ENCODE results near the gene ATL1. TPM values are rescaled to one million over a fixed set of nuclear protein-coding genes. Genes with fewer than 3 reads are reported as not detected.

Gene ATL1
- total RNA-seq, 1 donor from 2014 or later: 5.9 TPM

DNA sequence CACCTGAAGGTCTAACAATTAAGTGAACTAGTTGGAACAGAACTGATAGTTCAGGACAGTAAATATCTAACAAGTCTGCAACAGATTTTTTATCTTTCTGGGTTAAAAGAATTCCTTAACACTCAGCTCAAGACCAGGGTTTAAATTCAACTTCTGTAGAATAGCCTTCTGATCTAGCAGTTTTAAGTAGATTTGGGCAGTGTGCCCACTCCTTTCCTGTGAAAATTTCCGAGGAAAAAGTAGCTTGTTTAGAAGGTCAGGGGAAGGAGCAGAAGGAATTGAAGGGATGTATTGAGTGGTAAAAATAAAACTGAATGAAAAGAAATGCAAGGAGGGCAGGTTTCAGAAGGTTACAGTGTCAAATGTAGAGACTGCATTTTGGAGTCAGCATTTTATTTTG lies 45.8 kb downstream of the ATL1 start:
- H3K27me3 ChIP-seq: no peaks in the 10 kb centered on the region
- H3K4me3 ChIP-seq: no peak overlapping the region
- intact Hi-C loops (cut with DNase I): loop anchor here (10.0 kb wide), 1 partner anchor 169 kb away; no protein-coding TSS in a partner anchor
- no peak for TF ChIP-seq CTCF (IDR thresholded peaks at IDR 0.05)
- H3K4me1 ChIP-seq: no peaks in the 10 kb centered on the region
- DNase-seq (no peak), ATAC-seq (no peak)
- no peaks in the 10 kb centered on the region for H3K36me3 ChIP-seq
- no peak overlapping the region for H3K27ac ChIP-seq
- H3K9me3 ChIP-seq: no peaks in the 10 kb centered on the region

GRCh38 chr14:50606468-50606867 lies 46.5 kb downstream of the ATL1 start:
- Histone ChIP-seq H3K4me1 (no peaks in the 10 kb centered on the region), H3K27me3 (no peaks in the 10 kb centered on the region), H3K36me3 (no peaks in the 10 kb centered on the region), H3K27ac (no peak overlapping the region), H3K9me3 (no peaks in the 10 kb centered on the region), H3K4me3 (no peak overlapping the region)
- ATAC-seq (no peak), DNase-seq (no peak)
- intact Hi-C loops (cut with DNase I): loop anchor here (10.0 kb wide), 1 partner anchor 168 kb away; no protein-coding TSS in a partner anchor
- no peak for TF ChIP-seq CTCF (IDR thresholded peaks at IDR 0.05)

DNA sequence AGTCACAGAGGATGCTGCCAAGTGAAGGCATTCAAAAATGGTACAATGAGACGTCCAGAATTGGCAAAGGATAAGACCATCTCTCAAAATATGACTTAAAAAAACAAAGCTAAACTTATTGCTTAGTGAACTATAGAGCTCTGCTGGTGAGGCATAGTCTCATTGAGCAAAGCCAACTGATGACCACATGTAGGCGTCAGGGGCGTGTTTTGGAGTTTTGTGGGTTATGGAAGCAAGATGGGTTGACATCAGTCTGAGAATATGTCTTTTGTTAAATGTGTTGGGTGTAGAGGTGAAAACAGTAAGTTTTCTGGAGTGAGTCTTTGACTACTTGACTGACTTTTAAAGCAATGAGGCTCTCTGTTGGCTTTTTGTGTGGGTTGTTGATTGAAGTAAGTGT lies 47.2 kb downstream of the ATL1 start:
- no peak for ATAC-seq
- intact Hi-C loops (cut with DNase I): loop anchor here (10.0 kb wide), 1 partner anchor 168 kb away; no protein-coding TSS in a partner anchor

DNA sequence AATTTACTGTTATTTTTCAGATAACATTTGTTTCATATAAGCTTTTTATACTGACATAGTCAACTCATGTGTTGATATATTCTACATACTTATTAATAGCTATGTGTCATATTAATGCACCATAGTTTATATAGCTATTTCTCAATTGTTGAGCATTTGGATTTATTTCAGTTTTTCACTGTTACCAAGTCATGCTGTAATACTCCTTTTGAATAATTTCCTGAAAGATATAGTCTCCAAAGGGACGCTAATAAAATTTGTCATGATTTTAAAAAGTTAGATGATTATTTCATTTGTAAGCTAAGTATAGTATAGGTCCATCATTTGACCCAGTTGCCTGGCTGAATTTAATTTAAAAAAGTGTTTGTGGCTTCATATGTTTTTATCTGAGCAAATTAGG lies 47.8 kb downstream of the ATL1 start:
- Histone ChIP-seq H3K27me3 (no peaks in the 10 kb centered on the region), H3K27ac (no peak overlapping the region), H3K4me1 (no peaks in the 10 kb centered on the region), H3K4me3 (no peak overlapping the region), H3K9me3 (no peaks in the 10 kb centered on the region), H3K36me3 (no peaks in the 10 kb centered on the region)
- TF ChIP-seq CTCF (IDR thresholded peaks at IDR 0.05): no peak
- intact Hi-C loops (cut with DNase I): loop anchor here (10.0 kb wide), 1 partner anchor 167 kb away; no protein-coding TSS in a partner anchor
- ATAC-seq (no peak), DNase-seq (no peak)

More for the DNA sequence above, 47.2 kb downstream of the ATL1 start:
- no peaks in the 10 kb centered on the region for H3K36me3 ChIP-seq
- no peaks in the 10 kb centered on the region for H3K9me3 ChIP-seq
- DNase-seq: no peak
- no peaks in the 10 kb centered on the region for H3K4me1 ChIP-seq
- no peaks in the 10 kb centered on the region for H3K27me3 ChIP-seq
- no peak overlapping the region for H3K4me3 ChIP-seq
- H3K27ac ChIP-seq: no peak overlapping the region
- no peak for TF ChIP-seq CTCF (IDR thresholded peaks at IDR 0.05)

DNA sequence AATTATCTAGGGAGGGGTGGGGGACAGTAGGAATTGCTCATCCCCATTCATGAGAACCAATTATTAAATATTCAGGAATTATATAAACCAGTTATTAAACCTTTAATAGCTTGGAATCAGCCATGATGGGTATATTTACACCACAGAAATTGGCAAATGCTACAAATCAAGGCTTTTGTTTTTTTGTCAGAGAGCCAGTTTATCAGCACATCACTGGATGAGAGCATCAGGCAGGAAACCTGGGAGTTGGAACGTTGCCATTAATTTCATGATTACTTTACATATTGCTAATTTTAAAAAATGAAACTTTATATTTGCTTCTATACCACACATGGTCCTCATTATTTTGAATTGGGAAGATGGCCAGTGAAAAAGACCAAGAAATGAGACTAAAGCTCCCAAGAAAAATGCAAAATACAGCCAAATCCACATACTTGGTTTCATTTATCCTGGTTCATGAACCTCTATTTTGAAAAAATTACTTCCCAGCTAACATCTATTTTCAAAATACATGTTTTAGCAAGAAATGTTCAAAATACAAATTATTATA lies 48.4 kb downstream of the ATL1 start:
- ATAC-seq (no peak), DNase-seq (no peak)
- no peaks in the 10 kb centered on the region for H3K36me3 ChIP-seq
- intact Hi-C loops (cut with DNase I): loop anchor here (10.0 kb wide), 1 partner anchor 166 kb away; no protein-coding TSS in a partner anchor
- no peaks in the 10 kb centered on the region for H3K9me3 ChIP-seq
- no peak overlapping the region for H3K27ac ChIP-seq
- no peak for TF ChIP-seq CTCF (IDR thresholded peaks at IDR 0.05)
- no peak overlapping the region for H3K4me3 ChIP-seq
- no peaks in the 10 kb centered on the region for H3K4me1 ChIP-seq
- H3K27me3 ChIP-seq: no peaks in the 10 kb centered on the region

GRCh38 chr14:50610465-50610864 lies 50.5 kb downstream of the ATL1 start:
- ATAC-seq (no peak), DNase-seq (no peak)
- Histone ChIP-seq H3K4me1 (no peaks in the 10 kb centered on the region), H3K27me3 (no peaks in the 10 kb centered on the region), H3K9me3 (no peaks in the 10 kb centered on the region), H3K36me3 (no peaks in the 10 kb centered on the region), H3K27ac (no peak overlapping the region), H3K4me3 (no peak overlapping the region)
- no peak for TF ChIP-seq CTCF (IDR thresholded peaks at IDR 0.05)
- intact Hi-C loops (cut with DNase I): no loop called here

All from upper lobe of right lung (tissue), 1 donor.